GM12892 (cell line): Measurements from ENCODE around the gene MACROD2.

ENCODE experiments used
- POLR2AphosphoS5 ChIP-seq: IDR thresholded peaks from 2 replicates; pipeline ENCODE4 v1.6.1; 2011; ENCODE audit warnings: low read depth, low read length, control low read depth
- TAF1 ChIP-seq: IDR thresholded peaks from 2 replicates; pipeline ENCODE4 v1.6.1; 2011; ENCODE audit warnings: low read depth, mild to moderate bottlenecking, control low read depth, low read length, borderline replicate concordance

DNA sequence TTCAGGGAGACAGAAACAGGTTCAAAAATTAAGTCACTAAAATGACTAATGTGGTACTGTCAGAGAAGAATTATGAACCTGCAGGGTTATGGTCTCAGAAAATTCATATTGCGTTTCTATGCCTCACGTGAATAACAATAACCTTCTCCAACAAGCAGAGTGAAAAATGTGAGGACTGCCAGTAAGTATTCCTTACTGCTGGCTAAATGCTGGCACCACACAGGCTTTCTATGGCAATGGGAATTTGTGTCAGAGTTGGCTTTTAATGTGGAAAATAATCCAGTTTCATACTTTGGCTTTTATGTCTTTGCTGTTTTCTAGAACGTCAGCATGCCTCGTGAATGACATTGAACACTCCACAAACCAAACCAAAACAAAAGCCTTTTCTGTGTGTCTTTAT, 1922.0 kb downstream of the MACROD2 start:
- no peak for TF ChIP-seq POLR2AphosphoS5
- TF ChIP-seq TAF1 = no peak
